GM21515 (cell line): ENCODE data around the gene ZSCAN12.
A peak's percentile ranks its signal among the peaks of the same experiment; 100 is the strongest.
"Not testable (repeated sequence)": the region's sequence is repeated elsewhere in the genome, so short reads cannot be mapped to it uniquely, and the experiment has no call there.

Experiments used
- ATAC-seq: cut with Tn5 transposase; IDR thresholded peaks from one replicate; pipeline ENCODE4 v1.9.1; 2021; ENCODE audit not compliant: unreplicated experiment

The ZSCAN12 gene

GRCh38 chr6:28399350-28400121, at the start of gene ZSCAN12:
TSS of gene ZSCAN12 (minus strand) at chr6:28399747. CDS start at chr6:28398405, 1,342 bp downstream.
- ATAC-seq = peak; percentile 86

- ATAC-seq = no peak
These were observed 49.5 kb upstream of the ZSCAN12 start for GRCh38 chr6:28449056-28449455.

GRCh38 chr6:28447512-28447906, 48.0 kb upstream of the ZSCAN12 start:
- not testable (repeated sequence) for ATAC-seq

- no peak for ATAC-seq
These were observed 47.4 kb upstream of the ZSCAN12 start for GRCh38 chr6:28446818-28447511.

- ATAC-seq = not testable (repeated sequence)
These were observed 45.2 kb upstream of the ZSCAN12 start for GRCh38 chr6:28444759-28445158.

- ATAC-seq = peak; percentile 94
These were observed 43.7 kb upstream of the ZSCAN12 start, which contains the start of gene ZSCAN23 for GRCh38 chr6:28443112-28443773. TSS of gene ZSCAN23 (minus strand) at chr6:28443491. CDS start at chr6:28436266, 7,225 bp downstream.

- ATAC-seq = no peak
These were observed 43.0 kb upstream of the ZSCAN12 start for GRCh38 chr6:28442586-28442985.

GRCh38 chr6:28436404-28436803, 36.9 kb upstream of the ZSCAN12 start:
- no peak for ATAC-seq

GRCh38 chr6:28433119-28433518, 33.6 kb upstream of the ZSCAN12 start:
- ATAC-seq = no peak

GRCh38 chr6:28429781-28430180, 30.2 kb upstream of the ZSCAN12 start:
- ATAC-seq = no peak

- no peak for ATAC-seq
These were observed 26.5 kb upstream of the ZSCAN12 start for GRCh38 chr6:28425944-28426541.

- ATAC-seq = no peak
These were observed 24.6 kb upstream of the ZSCAN12 start for GRCh38 chr6:28424163-28424562.

- no peak for ATAC-seq
These were observed 24.0 kb upstream of the ZSCAN12 start for GRCh38 chr6:28423546-28423945.

- no peak for ATAC-seq
These were observed 14.1 kb upstream of the ZSCAN12 start for GRCh38 chr6:28413681-28414080.

- ATAC-seq = no peak
These were observed 11.2 kb upstream of the ZSCAN12 start for GRCh38 chr6:28410767-28411166.

GRCh38 chr6:28408076-28408802, 8.7 kb upstream of the ZSCAN12 start:
- ATAC-seq = no peak

GRCh38 chr6:28407401-28407800, 7.9 kb upstream of the ZSCAN12 start:
- no peak for ATAC-seq

- ATAC-seq = not testable (repeated sequence)
These were observed 4.4 kb upstream of the ZSCAN12 start for GRCh38 chr6:28403923-28404322.

- ATAC-seq = no peak
These were observed 2.6 kb upstream of the ZSCAN12 start for GRCh38 chr6:28402197-28402596.

- no peak for ATAC-seq
These were observed 1.6 kb upstream of the ZSCAN12 start for GRCh38 chr6:28401172-28401571.

GRCh38 chr6:28400122-28400451, 540 bp upstream of the ZSCAN12 start:
- ATAC-seq = no peak
